Astrocyte of the cerebellum (primary cell): Measurements from ENCODE around the gene COL23A1.

ENCODE experiments used
- DNase-seq: peaks from one replicate; pipeline ENCODE4 v3.0.0-alpha.2; 2011; ENCODE audit warnings: low read depth
- H3K4me3 ChIP-seq: 2 replicates; pipeline ENCODE4 v1.5.1; 2011; ENCODE audit warnings: mild to moderate bottlenecking, low read depth, low read length, moderate library complexity
- CTCF ChIP-seq: IDR thresholded peaks from 2 replicates; pipeline ENCODE4 v1.5.1; 2012; ENCODE audit warnings: low read length, low read depth, moderate library complexity, mild to moderate bottlenecking; ENCODE audit errors: missing control alignments
- in situ Hi-C: cut with HindIII; loops from 2 replicates; pipeline ENCODE4 v1.10.0; 2017; ENCODE audit warnings: low sequenced_read_pairs

Gene COL23A1

GRCh38 chr5:178288401-178289368 is 301.5 kb downstream of the COL23A1 start:
- TF ChIP-seq CTCF = no peak
- DNase-seq = no peak
- no peak overlapping the region for H3K4me3 ChIP-seq
- in situ Hi-C loops = loop anchor here (25.0 kb wide), 1 partner anchor 299 kb away; the partner anchor contains the start of gene COL23A1

DNA sequence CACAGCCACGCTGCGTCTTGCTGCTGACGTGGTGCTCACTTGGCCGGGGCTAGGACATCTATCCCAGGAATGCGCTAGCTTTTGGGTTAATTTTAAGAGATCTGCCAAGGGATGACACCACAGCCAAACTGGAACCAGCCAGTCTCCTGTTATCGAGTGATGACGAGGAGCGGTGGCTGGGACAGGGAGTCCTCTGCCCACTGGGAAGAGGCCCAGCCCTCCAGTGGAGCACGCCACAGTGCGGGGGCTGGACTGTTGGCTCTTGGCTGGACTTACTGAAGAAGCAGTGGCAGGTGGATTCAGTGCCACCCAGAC is 302.4 kb downstream of the COL23A1 start:
- no peak for TF ChIP-seq CTCF
- DNase-seq = no peak
- in situ Hi-C loops = loop anchor here (25.0 kb wide), 1 partner anchor 300 kb away; the partner anchor contains the start of gene COL23A1
- no peak overlapping the region for H3K4me3 ChIP-seq

- DNase-seq = no peak
- in situ Hi-C loops = loop anchor here (25.0 kb wide), 1 partner anchor 300 kb away; the partner anchor contains the start of gene COL23A1
- no peak overlapping the region for H3K4me3 ChIP-seq
- no peak for TF ChIP-seq CTCF
Measured at GRCh38 chr5:178287091-178287790, 303.0 kb downstream of the COL23A1 start.

DNA sequence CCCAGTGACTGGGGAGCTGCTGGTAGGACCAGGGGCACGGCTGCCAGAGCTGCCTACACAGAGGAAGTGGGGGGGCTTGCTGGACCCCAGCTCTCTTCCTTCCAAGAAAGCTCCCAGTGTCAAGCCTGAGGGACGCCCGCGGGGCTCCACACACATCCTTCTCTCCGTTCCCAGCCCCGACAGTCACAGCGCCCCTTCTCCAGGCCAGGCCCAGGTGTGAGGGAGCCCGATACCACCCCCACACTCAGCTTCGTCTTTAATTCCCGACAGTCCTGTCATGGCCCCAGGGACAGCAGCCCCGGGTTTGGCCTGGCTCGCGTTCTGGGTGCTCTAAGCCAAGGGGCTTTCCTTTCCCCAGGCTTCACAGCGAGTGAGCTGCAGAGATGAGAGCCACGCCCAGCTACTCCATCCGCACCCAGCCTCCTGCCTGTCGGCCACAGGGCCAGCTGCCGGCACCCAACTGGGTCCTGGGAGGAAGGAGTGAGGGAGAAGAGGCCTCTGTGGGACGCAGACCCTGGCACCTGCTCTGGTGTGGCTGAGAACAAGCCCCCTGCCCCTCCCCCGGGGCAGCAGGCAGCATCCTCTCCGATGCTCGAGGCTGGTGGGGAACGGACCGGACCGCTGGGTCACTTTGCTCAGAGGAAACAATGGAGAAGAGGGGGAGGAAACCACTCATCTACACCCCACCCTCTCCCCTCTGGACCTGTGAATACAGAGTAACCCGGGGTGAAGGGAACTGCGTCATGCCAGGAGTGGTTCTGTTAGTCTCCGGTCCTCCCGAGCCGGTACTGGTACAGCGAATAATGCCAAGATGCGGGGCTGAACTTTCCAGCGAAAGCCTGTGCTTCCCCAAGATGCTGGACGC is 303.7 kb downstream of the COL23A1 start:
- DNase-seq = no peak
- in situ Hi-C loops = loop anchor here (25.0 kb wide), 1 partner anchor 301 kb away; the partner anchor contains the start of gene COL23A1
- no peak for TF ChIP-seq CTCF
- H3K4me3 ChIP-seq = no peak overlapping the region

DNA sequence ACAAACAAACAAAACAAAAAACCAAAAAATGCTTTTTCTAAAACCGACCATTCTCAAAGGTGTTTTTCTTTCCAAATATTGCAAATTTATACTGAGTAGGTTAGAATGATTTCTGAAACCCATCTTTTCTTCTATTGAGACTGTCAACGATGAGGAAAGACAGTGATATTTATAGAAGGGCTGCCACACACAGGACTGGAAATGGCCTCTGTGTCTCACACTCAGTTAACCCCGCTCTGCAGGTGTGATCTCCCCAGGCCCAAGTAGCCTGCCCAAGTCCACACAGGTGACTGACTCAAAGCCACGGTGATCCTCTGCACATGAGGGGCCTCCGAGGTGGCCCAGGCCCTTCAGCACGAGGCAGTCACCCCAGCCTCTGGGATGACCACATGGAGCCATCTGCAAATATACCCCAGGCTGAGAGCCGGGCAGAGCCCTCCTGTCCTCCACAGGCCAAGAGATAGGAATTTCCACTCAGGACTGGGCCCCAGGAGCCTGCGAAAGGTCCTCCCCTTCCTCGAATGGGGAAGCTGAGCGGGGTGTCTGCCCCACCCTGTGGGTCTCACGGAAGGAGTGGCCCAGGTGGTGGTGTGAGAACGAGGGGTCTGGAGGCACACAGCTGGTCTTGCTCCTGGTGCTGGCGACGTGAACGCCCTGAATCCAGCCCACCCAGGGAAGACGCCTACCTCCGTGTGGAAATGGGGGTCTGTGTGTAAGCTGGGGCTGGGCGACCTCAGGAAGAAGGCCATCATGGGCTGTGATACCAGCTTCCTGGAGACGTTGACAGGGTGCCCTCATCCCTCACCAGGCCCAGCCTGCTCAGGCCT is 304.6 kb downstream of the COL23A1 start:
- no peak for TF ChIP-seq CTCF
- no peak for DNase-seq
- in situ Hi-C loops = loop anchor here (25.0 kb wide), 1 partner anchor 302 kb away; the partner anchor contains the start of gene COL23A1
- H3K4me3 ChIP-seq = no peak overlapping the region
